MG63 (cell line): ENCODE data around the gene EEIG1. TPM values are rescaled to one million over a fixed set of nuclear protein-coding genes. Genes with fewer than 3 reads are reported as not detected.

Experiments
- DNase-seq: peaks from one replicate; pipeline ENCODE4 v3.0.0-alpha.2; 2020
- H3K27me3 ChIP-seq: fragments of 250-450 bp; sonication (Bioruptor Pico); 2 replicates; pipeline ENCODE4 v1.5.1; 2020; ENCODE audit warnings: mild to moderate bottlenecking, moderate library complexity
- H3K36me3 ChIP-seq: fragments of 250-450 bp; sonication (Bioruptor Pico); 2 replicates; pipeline ENCODE4 v1.5.1; 2020; ENCODE audit warnings: mild to moderate bottlenecking, moderate library complexity
- H3K4me3 ChIP-seq: fragments of 250-450 bp; sonication (Bioruptor Pico); 2 replicates; pipeline ENCODE4 v1.5.1; 2020; ENCODE audit warnings: mild to moderate bottlenecking, moderate library complexity
- H3K9me3 ChIP-seq: fragments of 250-450 bp; sonication (Bioruptor Pico); 2 replicates; pipeline ENCODE4 v1.5.1; 2020; ENCODE audit warnings: mild to moderate bottlenecking, moderate library complexity
- total RNA-seq: library from RNA; depleted of rRNA; stranded (reverse); fragments of >200 nt; shearing (Covaris generic); gene quantifications from 2 replicates; pipeline ENCODE4 v1.2.3, GENCODE V29; 2014; ENCODE audit warnings: low replicate concordance

EEIG1 gene
- total RNA-seq, 1 experiment from 2014 or later, result 10.3 TPM

DNA sequence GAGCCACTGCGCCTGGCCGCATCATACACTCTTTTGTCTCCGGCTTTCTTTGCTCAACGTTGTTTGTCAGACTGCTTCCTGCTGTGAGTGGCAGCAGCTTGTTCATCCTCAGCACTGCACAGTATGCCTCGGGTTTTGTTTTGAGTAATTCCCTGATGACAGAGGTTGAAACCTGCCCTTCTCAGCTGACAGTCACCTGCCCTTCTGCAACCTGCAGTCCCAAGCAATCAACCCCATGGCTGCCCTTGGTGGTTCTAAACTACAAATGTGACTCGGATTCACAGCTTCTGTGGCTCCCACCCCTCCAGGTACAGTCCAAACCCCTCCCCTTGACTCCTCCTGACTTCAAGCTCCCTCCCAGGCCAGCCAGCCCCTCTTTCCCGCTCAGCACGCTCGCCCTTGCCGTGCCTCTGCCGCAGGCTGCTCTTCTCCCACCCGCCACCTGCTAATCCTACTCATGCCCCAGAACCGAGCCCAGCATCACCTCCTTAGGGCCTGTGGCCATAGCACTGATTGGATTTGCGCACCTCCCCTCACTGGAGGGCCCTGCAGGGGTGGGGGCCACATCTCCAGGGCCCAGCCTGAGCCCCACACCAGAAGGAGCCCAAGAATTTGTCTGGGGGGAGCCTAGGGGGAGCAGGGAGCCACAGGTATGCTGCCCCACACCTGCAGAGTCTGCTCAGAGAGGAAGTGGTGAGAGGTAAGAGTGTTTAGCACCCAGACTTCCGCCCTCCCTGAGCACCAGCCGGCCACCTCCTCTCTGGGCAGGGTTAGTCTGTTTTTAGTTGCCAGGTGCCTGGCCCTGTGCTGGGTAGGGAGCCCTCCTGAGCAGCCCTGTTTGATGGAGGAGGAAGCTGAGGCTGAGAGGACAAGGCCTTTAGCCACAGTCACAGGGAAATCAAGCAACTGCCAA lies 10.1 kb downstream of the EEIG1 start:
- Histone ChIP-seq H3K36me3 (peaks cover 13% of the 10 kb centered on the region), H3K4me3 (no peak overlapping the region), H3K9me3 (no peaks in the 10 kb centered on the region), H3K27me3 (no peaks in the 10 kb centered on the region)
- DNase-seq, result no peak

DNA sequence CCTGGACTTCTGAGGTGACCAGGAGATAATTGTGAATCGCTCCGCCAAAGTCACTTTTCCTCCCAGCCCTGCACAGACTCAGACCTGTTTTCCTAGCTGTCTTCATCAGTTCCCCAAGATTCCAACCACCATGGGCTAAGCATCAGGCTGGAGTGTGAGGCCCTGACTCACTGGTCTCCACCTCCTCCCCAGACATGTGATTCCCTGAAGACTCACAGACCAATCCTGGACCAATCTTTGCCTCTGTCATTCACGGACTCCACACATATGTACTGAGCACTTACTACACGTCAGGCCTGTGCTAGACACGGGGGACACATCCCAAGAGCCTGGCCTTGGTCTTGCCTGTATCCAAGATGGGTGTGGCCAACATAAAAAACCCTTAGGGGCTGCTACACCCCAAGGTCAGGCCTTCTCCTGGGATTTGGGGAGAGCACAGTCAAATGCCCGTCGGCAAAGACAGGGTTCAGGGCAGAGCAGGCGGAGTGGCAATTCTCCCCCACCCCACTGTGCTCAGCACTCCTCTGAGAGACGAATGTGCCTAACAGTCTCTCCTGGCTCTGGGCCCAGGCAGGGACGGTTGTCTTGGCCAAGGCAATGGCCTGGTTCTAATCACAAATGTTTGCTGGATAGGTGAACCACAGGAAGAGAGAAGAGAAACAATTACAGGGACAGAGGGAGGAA lies 11.9 kb downstream of the EEIG1 start:
- Histone ChIP-seq H3K27me3 (no peaks in the 10 kb centered on the region), H3K4me3 (no peak overlapping the region), H3K36me3 (peaks cover 11% of the 10 kb centered on the region), H3K9me3 (no peaks in the 10 kb centered on the region)
- peak; percentile 73 for DNase-seq

DNA sequence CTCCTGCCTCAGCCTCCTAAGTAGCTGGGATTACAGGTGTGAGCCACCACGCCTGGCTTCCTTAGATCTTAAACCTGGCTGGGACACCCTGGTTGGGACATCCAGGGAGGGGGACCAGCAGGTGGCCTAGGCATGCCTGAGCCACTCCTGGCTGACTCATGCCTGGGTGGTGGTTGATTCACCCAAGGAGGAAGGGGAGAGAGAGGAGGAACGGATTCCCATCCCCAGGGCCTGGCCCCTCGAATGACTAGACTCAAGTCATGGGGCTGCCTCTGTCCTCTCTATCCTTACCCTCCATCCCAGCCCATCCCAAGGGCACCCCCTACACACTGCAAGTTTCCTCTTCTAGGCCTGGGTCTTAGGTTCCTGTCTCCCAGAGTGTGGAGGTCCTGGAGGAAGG lies 12.7 kb downstream of the EEIG1 start:
- H3K9me3 ChIP-seq, result no peaks in the 10 kb centered on the region
- no peak overlapping the region for H3K4me3 ChIP-seq
- peak; percentile 82 for DNase-seq
- peaks cover 13% of the 10 kb centered on the region for H3K36me3 ChIP-seq
- no peaks in the 10 kb centered on the region for H3K27me3 ChIP-seq

DNA sequence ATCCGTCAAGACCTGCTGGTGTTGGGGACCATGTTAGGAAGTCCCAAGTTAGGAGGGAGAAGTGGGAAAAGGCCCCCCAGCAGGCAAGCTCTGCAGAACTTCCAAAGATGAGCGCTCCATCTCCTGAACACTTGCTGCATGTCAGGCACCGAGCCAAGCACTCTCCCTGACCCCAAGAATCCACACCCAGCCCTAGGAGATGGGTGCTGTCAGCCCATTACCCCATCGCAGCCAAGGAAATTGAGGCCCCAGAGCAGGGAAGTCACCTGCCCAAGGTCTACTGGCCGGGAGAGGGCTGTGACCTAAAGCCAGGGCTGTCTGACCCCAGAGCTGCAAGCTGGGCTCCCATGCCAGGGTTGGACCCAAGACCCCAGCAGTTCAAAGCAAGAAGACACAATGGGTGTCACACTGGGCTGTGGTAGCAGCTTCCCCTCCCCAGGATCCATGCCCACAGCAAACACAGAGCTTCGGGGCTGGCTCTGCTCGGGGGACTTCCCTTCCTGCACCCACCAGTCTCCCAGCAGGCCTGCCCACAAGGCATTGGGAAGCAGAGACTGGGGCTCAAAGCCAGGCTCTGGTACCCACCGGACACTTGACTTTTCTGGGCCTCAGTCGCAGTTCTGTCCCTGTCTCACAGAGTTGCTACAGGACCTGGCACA lies 13.5 kb downstream of the EEIG1 start:
- no peak for DNase-seq
- H3K9me3 ChIP-seq, result no peaks in the 10 kb centered on the region
- H3K27me3 ChIP-seq, result no peaks in the 10 kb centered on the region
- H3K4me3 ChIP-seq, result no peak overlapping the region
- peaks cover 13% of the 10 kb centered on the region for H3K36me3 ChIP-seq

DNA sequence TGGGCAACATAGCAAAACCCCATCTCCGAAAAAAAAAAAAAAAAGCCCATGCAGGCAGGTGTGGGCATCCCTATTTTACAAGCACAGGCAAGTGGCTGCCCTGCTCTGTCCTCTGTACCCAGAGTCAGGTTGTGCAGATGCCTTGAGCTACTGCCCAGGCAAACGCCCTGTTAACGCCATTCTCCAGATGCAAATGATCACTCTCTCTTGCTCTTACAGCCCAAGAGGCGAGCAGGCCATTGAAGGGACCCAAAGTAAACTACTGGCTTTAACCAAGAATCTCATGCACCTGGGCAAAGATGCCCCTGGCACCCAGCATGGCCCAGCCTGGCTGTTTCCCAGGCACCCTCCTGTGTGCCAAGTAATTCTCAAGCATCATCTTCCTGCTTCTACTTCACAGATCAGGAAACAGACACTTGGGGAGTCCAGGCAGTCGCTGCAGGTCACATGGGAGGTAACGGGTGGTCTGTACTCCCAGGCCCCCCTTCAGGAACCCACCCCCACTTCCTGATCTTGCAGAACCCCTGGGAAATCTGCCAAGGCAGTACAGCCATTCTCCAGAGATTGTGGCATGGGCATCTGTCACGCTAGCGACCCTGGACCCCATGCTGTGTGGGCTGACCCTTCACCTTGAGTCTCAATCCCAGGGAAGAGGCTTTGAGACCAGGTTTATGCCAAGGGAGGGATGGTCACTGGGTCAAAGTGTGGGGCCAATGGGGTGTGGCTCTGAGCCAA lies 14.2 kb downstream of the EEIG1 start:
- Histone ChIP-seq H3K4me3 (no peak overlapping the region), H3K36me3 (peaks cover 16% of the 10 kb centered on the region), H3K9me3 (no peaks in the 10 kb centered on the region), H3K27me3 (no peaks in the 10 kb centered on the region)
- no peak for DNase-seq

DNA sequence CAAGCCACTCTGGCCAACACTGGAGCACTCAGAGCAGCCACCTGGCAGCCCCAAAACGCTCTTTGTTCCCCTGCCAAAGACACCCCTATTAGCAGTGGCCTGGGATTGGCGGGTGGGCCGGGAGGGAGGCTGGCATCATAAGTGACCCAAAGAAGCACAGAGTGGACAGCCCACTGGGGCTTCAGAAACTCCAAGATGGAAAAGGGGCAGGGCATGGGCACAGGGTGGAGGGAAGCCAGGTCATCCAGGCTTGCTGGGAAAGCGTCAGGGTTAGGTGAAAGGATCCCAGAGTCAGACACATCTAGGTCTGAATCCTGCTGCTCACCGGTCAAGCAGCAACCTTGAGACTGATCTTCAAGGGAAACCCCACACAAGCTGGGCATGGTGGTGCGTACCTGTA lies 14.8 kb downstream of the EEIG1 start:
- no peaks in the 10 kb centered on the region for H3K9me3 ChIP-seq
- H3K4me3 ChIP-seq, result no peak overlapping the region
- peaks cover 18% of the 10 kb centered on the region for H3K36me3 ChIP-seq
- DNase-seq, result no peak
- no peaks in the 10 kb centered on the region for H3K27me3 ChIP-seq

DNA sequence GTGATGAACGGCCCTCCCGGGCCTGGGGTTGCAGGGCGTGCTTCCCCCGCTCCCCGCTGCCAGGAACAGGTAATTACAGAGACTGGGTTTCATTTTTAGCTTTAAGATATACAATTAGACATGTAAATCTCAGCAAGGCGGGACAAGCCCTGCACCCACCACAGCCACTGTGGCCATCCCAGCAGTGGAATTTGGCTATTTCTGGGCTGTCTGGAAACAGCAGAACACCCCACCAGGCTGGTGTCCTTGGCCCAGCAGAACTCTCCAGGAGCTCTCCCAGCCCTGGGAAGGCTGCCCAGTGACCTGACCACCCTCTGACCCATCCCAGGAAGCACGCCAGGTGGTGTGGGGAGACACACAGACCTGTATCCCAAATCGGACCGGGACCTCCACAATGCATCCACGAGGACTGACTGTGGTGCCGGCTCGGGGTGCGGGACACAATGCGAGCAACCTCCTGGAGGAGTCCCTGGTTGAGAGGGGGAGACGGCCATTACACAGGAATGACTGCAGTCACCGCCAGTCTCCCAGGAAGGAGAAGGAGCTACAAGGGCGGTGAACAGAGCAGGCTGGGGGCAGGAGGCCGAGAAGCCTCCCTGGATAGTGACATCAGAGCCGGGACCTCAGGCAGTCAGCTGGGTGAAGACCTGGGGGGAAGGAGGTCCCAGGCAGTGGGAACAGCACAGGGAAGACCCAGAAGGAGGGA lies 17.3 kb downstream of the EEIG1 start:
- H3K4me3 ChIP-seq, result no peak overlapping the region
- no peaks in the 10 kb centered on the region for H3K9me3 ChIP-seq
- H3K36me3 ChIP-seq, result peaks cover 13% of the 10 kb centered on the region
- H3K27me3 ChIP-seq, result no peaks in the 10 kb centered on the region
- peak; percentile 54 for DNase-seq

DNA sequence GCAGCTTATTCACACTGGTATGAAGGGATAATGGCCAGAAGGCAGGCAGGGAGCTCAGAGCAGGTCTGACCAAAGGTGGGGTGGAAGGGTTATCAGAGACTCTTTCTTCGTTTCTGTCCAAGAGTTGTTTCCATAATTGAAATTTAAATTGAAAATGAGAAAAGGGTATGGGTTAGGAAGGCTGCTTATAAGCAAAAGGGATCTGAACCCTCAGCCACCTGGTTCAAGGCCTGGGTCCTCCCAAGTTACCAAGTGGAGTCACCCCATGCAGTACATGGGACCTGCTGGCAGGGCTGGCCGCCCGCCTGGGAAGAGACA lies 17.8 kb downstream of the EEIG1 start:
- H3K27me3 ChIP-seq, result no peaks in the 10 kb centered on the region
- H3K4me3 ChIP-seq, result no peak overlapping the region

DNA sequence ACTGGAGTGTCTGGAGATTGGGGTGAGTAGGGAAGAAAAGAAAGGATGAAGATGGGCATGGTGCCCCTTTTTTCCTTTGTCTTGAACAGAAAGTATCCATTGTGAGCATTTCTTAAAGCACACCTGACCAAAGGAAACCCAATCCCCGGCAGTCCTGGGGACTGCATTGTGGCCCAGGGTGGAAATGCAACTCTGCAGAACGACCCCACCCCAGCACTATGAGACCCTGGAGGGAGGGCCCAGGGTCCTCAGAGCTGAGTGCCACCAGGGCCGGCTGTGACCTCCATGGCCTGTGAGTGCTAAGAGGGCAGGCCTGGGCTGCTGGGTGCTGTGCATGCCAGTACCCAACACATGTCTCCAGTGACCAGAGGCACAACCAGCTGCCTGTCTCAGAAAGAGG lies 18.5 kb downstream of the EEIG1 start:
- Histone ChIP-seq H3K4me3 (no peak overlapping the region), H3K27me3 (no peaks in the 10 kb centered on the region), H3K9me3 (no peaks in the 10 kb centered on the region), H3K36me3 (peaks cover 11% of the 10 kb centered on the region)
- DNase-seq, result no peak

More for the DNA sequence above, 17.8 kb downstream of the EEIG1 start:
- DNase-seq, result no peak
- H3K9me3 ChIP-seq, result no peaks in the 10 kb centered on the region
- peaks cover 9% of the 10 kb centered on the region for H3K36me3 ChIP-seq

DNA sequence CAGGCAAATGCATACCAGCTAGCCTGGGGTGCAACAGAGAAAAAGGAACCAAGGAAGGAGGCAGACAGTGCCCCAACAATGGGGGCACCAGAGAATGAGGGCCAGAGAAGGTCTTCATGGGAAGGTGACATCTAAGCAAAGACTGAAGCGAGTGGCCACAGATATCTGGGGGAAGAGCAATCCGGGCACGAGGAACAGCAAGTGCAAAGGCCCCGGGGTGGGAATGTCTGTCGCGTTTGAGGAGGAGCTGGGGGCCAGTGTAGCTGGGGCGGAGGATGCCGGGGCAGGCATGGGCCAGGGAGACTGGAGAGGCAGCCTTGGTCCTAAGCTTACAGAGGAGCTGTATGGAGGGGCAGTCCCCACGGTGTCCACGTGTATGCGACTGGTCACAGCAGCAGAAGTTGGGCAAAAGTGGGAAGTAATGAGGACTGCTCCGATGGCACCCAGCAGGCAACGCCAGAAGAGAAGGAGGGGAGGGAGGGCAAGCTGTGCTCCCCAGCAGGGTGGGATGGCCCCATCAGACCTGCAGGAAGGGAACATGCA lies 19.1 kb downstream of the EEIG1 start:
- Histone ChIP-seq H3K36me3 (peaks cover 14% of the 10 kb centered on the region), H3K4me3 (no peak overlapping the region), H3K9me3 (no peaks in the 10 kb centered on the region), H3K27me3 (no peaks in the 10 kb centered on the region)
- DNase-seq, result no peak

DNA sequence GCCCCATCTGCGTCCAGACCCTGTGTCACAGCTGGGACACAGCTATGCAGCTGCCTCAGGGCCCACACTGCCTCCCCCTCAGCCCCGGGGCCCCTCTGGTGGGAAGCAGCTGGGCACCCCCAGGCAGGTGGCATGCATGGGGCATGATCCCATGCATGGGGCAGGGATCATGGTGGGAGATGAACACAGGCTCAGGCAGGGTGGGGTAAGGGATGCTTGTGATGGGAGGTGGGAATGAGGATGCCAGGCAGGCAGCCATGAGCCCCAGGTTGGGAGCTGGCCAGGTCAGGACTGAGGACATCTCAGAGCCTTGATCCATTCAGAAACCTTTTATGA lies 19.7 kb downstream of the EEIG1 start:
- H3K9me3 ChIP-seq, result no peaks in the 10 kb centered on the region
- H3K27me3 ChIP-seq, result no peaks in the 10 kb centered on the region
- H3K4me3 ChIP-seq, result no peak overlapping the region
- H3K36me3 ChIP-seq, result peaks cover 14% of the 10 kb centered on the region
- DNase-seq, result no peak

DNA sequence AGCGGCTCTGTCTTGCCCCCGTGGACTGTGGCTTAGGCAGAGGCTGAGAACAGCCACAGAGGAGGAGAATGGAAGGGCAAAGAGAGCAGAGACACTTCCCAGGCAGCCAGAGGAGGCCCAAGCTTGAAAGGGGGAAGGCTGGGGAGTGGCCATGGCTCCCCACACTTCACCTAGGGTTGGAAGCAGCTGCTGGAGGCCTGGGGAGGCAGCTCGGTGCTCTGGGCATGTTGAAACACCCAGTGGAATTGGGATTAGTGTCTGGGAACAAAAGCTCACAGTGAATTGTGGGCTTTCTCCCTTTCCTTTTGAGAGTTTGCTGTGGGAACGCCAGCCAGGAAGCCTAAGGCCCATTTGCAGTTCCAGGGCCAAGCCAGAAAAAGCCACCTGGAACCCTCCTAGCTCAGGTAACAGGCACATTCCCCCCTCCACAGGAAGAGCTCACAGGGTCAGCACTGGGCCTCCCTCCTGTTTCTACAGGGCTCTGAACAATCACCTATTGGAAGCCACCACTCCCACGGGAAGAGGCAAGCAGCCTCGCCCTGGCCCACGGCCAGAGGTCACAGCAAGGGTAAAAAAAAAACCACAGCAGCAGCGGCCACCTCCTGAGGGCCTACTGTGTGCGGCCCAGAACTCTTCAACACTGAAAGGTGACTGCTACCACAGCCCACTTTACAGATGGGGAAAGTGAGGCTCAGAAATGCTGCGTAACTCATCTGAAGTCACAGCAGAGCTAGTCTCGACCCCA lies 20.2 kb downstream of the EEIG1 start:
- Histone ChIP-seq H3K36me3 (peaks cover 14% of the 10 kb centered on the region), H3K27me3 (no peaks in the 10 kb centered on the region), H3K9me3 (no peaks in the 10 kb centered on the region), H3K4me3 (no peak overlapping the region)
- DNase-seq, result no peak

DNA sequence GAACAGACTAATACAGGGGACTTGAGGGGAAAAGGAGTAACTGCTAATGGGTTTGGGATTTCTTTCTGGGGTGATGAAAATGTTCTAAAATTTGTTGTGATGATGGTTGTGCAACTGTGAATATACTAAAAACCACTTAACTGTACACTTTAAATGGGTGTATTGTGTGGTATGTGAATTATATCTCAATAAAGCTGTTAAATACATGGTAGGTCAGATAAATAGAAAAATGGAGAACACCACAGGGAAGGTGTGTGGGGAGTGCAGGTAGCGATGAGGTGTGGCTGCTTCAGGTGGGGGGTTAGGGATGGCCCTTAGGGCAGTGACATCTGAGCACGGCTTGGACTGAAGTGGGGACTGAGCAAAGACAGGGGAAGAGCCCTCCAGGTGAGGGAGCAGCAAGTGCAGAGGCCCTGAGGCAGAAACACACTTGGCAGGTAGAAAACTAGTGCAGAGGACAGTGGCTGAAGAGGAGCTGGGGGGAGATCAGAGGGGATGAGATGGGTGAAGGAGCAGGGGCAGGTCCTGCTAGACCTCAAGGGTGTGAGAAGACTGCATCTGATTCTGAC lies 20.9 kb downstream of the EEIG1 start:
- no peaks in the 10 kb centered on the region for H3K27me3 ChIP-seq
- H3K9me3 ChIP-seq, result no peaks in the 10 kb centered on the region
- DNase-seq, result no peak
- peaks cover 14% of the 10 kb centered on the region for H3K36me3 ChIP-seq
- no peak overlapping the region for H3K4me3 ChIP-seq

DNA sequence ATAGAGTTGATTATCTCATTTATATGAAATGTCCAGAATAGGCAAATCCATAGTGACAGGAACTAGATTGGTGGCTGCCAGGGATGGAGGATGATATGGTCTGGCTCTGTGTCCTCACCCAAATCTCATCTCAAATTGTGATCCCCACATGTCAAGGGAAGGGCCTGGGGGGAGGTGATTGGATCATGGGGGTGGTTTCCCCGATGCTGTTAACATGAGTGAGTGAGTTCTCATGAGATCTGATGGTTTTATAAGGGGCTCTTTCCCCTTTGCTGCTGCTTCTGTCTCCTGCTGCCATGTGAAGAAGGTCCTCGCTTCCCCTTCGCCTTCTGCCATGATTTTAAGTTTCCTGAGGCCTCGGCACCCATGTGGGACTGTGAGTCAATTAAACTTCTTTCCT lies 21.4 kb downstream of the EEIG1 start:
- no peaks in the 10 kb centered on the region for H3K27me3 ChIP-seq
- peaks cover 14% of the 10 kb centered on the region for H3K36me3 ChIP-seq
- no peak overlapping the region for H3K4me3 ChIP-seq
- H3K9me3 ChIP-seq, result no peaks in the 10 kb centered on the region
- no peak for DNase-seq

DNA sequence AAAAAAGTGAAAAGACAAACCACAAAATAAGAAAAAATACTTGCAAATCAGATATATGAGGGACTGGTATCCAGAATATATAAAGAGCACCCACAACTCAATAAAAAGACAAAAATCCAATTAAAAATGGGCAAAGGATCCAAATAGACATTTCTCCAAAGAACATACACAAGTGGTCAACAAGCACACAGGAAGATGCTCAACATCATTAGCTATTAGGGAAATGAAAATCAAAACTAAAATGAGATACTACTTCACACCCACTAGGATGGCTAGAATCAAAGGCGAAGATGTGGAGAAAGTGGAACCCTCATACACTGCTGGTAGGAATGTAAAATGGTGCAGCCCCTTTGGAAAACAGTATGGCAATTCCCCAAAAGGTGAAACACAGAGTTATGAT lies 22.1 kb downstream of the EEIG1 start:
- DNase-seq, result no peak
- no peaks in the 10 kb centered on the region for H3K27me3 ChIP-seq
- peaks cover 14% of the 10 kb centered on the region for H3K36me3 ChIP-seq
- no peak overlapping the region for H3K4me3 ChIP-seq
- H3K9me3 ChIP-seq, result no peaks in the 10 kb centered on the region
